Measurements from ENCODE around the gene CCDC182.

The CCDC182 gene

DNA sequence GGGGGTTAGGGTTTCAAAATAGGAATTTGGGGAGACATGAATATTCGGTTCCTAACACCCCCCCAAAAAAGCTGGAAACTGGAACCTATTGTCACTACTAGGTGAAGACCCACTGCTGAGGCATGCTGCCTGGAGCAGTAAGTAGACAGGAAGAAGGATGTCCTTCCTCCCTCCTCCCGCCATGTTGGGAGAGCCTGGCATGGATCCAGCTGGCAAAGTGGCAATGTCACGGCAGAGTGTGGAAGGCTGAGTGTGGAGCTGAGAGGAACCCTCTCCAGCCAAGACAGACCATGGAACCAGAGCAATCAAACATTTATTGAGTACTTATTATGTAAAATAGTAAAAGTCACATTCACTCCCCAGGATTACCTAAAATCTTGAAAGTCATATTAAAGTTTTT is 49.0 kb downstream of the CCDC182 start:
- DNase-seq: no peak

All from NCI-H2081 treated with DMSO at 0.1 percent for 48 hours (cell line).